Mesothelial cell of epicardium (in vitro differentiated cells): ENCODE results near the gene GPR4. TPM values are rescaled to one million over a fixed set of nuclear protein-coding genes. Genes with fewer than 3 reads are reported as not detected.
"Not testable (repeated sequence)": the region's sequence is repeated elsewhere in the genome, so short reads cannot be mapped to it uniquely, and the experiment has no call there.

Experiments used
- DNase-seq, 2 experiments: peaks; one replicate each; pipeline ENCODE4 v3.0.0; 2021; ENCODE audit warnings: low spot score in 2 of 2; ENCODE audit not compliant: unreplicated experiment in 2 of 2
- H3K27ac Mint-ChIP-seq: 2 replicates; pipeline ENCODE4 v1.8.0; 2021; ENCODE audit warnings: mixed read lengths
- H3K27me3 Mint-ChIP-seq: 2 replicates; pipeline ENCODE4 v1.8.0; 2021; ENCODE audit warnings: low read depth, mixed read lengths
- H3K36me3 Mint-ChIP-seq: 2 replicates; pipeline ENCODE4 v1.8.0; 2021; ENCODE audit warnings: mixed read lengths
- H3K4me1 Mint-ChIP-seq: 2 replicates; pipeline ENCODE4 v1.8.0; 2021; ENCODE audit warnings: mixed read lengths
- H3K4me3 Mint-ChIP-seq: 2 replicates; pipeline ENCODE4 v1.8.0; 2021; ENCODE audit warnings: mild to moderate bottlenecking, moderate library complexity, mixed read lengths
- H3K9me3 Mint-ChIP-seq: 2 replicates; pipeline ENCODE4 v1.8.0; 2021; ENCODE audit warnings: mixed read lengths
- total RNA-seq: library from RNA; stranded (reverse); gene quantifications from 3 replicates; pipeline ENCODE4 v1.2.1, GENCODE V29; 2021
- TF ChIP-seq, protein P1 (sequence below): fragments of 200-600 bp; sonication (generic); IDR thresholded peaks from one replicate; pipeline ENCODE4 v1.5.0; 2021; ENCODE audit warnings: antibody characterized with exemption; ENCODE audit not compliant: unreplicated experiment

GPR4 gene
- total RNA-seq, 1 donor from 2014 or later: not detected

DNA sequence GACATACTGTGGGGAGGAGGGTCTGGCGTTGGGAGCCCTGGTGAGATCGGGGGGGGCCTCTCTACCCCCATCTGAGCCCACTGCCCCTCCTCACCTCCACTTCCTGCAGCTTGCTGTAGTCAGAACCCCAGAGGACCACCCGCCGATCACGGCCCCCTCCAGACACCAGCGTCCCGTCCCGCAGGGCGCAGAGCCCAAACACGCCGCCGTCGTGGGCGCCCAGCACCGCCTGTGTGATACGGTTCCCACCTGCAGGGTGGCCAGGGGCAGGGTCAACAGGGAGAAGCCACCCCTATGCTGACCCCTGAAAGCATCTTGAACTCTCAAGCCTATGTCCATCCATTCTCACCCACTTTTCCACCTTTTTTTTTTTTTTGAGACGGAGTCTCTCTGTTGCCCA, 19.4 kb upstream of the GPR4 start:
- Mint-ChIP-seq H3K27ac (no peak overlapping the region), H3K9me3 (no peaks in the 10 kb centered on the region), H3K36me3 (peaks cover 28% of the 10 kb centered on the region), H3K27me3 (no peaks in the 10 kb centered on the region), H3K4me3 (no peak overlapping the region), H3K4me1 (no peaks in the 10 kb centered on the region)
- TF ChIP-seq, protein P1, sequence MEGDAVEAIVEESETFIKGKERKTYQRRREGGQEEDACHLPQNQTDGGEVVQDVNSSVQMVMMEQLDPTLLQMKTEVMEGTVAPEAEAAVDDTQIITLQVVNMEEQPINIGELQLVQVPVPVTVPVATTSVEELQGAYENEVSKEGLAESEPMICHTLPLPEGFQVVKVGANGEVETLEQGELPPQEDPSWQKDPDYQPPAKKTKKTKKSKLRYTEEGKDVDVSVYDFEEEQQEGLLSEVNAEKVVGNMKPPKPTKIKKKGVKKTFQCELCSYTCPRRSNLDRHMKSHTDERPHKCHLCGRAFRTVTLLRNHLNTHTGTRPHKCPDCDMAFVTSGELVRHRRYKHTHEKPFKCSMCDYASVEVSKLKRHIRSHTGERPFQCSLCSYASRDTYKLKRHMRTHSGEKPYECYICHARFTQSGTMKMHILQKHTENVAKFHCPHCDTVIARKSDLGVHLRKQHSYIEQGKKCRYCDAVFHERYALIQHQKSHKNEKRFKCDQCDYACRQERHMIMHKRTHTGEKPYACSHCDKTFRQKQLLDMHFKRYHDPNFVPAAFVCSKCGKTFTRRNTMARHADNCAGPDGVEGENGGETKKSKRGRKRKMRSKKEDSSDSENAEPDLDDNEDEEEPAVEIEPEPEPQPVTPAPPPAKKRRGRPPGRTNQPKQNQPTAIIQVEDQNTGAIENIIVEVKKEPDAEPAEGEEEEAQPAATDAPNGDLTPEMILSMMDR: no peak
- no peak for DNase-seq

- H3K4me3 Mint-ChIP-seq: peak overlapping the region; percentile 17
- no peaks in the 10 kb centered on the region for H3K9me3 Mint-ChIP-seq
These were observed 14.6 kb upstream of the GPR4 start for GRCh38 chr19:45616704-45617017.

GRCh38 chr19:45615795-45616703, 14.0 kb upstream of the GPR4 start:
- Mint-ChIP-seq H3K4me1 (no peaks in the 10 kb centered on the region), H3K27ac (peak overlapping the region; percentile 93), H3K9me3 (no peaks in the 10 kb centered on the region), H3K36me3 (peaks cover 27% of the 10 kb centered on the region), H3K27me3 (no peaks in the 10 kb centered on the region), H3K4me3 (peak overlapping the region; percentile 70)
- DNase-seq: peak; percentile 85 to 92
- TF ChIP-seq, protein P1: no peak

More at GRCh38 chr19:45616704-45617017, 14.6 kb upstream of the GPR4 start:
- TF ChIP-seq, protein P1: no peak
- DNase-seq: no peak
- peaks cover 29% of the 10 kb centered on the region for H3K36me3 Mint-ChIP-seq
- H3K4me1 Mint-ChIP-seq: no peaks in the 10 kb centered on the region
- H3K27me3 Mint-ChIP-seq: no peaks in the 10 kb centered on the region
- no peak overlapping the region for H3K27ac Mint-ChIP-seq

DNA sequence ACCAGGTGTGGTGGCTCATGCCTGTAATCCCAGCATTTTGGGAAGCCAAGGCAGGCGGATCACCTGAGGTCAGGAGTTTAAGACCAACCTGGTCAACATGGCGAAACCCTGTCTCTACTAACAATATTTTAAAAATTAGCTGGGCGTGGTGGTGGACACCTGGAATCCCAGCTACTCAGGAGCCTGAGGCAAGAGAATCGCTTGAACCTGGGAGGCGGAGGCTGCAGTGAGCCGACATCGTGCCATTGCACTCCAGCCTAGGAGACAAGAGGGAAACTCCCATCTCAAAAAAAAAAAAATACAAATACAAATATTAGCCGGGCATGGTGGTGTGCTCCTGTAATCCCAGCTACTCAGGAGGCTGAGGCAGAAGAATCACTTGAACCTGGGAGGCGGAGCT, 13.0 kb upstream of the GPR4 start:
- peaks cover 26% of the 10 kb centered on the region for H3K36me3 Mint-ChIP-seq

GRCh38 chr19:45613926-45614725, 12.1 kb upstream of the GPR4 start:
- Mint-ChIP-seq H3K27ac (peak overlapping the region; percentile 72), H3K4me1 (no peaks in the 10 kb centered on the region), H3K4me3 (no peak overlapping the region), H3K9me3 (peaks cover 5% of the 10 kb centered on the region), H3K27me3 (no peaks in the 10 kb centered on the region), H3K36me3 (peaks cover 30% of the 10 kb centered on the region)
- TF ChIP-seq, protein P1: no peak
- DNase-seq: no peak

More for the DNA sequence above, 13.0 kb upstream of the GPR4 start:
- H3K27ac Mint-ChIP-seq, H3K4me1 Mint-ChIP-seq, H3K27me3 Mint-ChIP-seq, DNase-seq, H3K9me3 Mint-ChIP-seq, H3K4me3 Mint-ChIP-seq: not testable (repeated sequence)

GRCh38 chr19:45608948-45609347, 6.9 kb upstream of the GPR4 start:
- DNase-seq: no peak
- Mint-ChIP-seq H3K4me3 (no peak overlapping the region), H3K36me3 (peaks cover 22% of the 10 kb centered on the region), H3K27ac (no peak overlapping the region), H3K4me1 (peaks cover 6% of the 10 kb centered on the region), H3K27me3 (peaks cover 3% of the 10 kb centered on the region), H3K9me3 (peaks cover 9% of the 10 kb centered on the region)
- TF ChIP-seq, protein P1: no peak
